HG02852 (cell line): Measurements from ENCODE around the gene IL22RA2.
"Not testable (repeated sequence)": the region's sequence is repeated elsewhere in the genome, so short reads cannot be mapped to it uniquely, and the experiment has no call there.

Experiments used
- ATAC-seq: cut with Tn5 transposase; IDR thresholded peaks from one replicate; pipeline ENCODE4 v1.9.1; 2021; ENCODE audit warnings: mild to moderate bottlenecking, moderate library complexity; ENCODE audit not compliant: unreplicated experiment

Gene IL22RA2

DNA sequence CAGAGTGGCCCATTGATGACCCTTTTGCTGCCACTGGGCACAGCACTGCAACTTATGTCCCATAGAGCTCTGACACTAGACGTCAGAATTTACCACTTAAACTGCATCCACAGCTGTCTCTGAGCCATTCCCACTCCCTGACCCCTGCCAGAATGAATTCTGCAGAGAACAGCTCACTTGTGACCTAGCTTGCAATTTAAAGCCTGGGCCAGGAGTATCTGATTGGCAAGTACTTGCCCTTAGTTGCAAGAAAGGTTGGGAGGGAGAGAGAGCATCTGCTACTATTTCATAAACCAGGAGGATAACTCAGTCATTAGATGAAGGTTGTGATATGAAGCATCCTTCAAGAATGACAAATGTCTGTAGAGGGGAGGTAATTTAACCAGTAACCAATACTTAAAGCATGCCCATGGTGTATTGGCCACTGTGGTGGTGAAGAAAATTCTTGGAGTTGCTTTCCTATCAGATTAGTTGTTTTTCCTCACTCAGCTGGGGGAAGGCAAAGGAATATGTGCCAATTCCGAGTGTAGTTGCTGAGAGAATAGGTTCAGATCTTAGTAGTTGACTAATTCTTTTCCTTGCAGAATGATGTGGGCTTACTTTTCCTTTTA is 46.5 kb downstream of the IL22RA2 start:
- ATAC-seq, result no peak

DNA sequence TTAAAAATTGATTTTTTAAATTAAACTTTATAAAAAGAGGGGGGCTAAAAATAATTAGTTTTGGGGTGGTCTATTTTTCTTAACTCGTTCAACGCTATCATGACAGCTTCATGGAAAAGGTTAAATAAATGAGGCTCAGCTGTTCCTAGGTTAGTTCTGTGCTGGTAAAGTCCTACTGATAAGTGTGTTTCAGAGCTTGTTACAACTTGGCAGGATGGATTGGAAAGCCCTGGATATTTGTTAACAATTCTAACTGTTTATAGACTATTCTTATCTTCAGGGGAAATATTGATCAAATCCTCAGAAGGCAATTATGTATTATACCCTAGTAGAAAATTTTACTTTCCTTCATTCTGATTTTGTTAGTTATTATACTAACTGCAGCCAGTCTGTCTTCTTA is 50.4 kb downstream of the IL22RA2 start:
- no peak for ATAC-seq

DNA sequence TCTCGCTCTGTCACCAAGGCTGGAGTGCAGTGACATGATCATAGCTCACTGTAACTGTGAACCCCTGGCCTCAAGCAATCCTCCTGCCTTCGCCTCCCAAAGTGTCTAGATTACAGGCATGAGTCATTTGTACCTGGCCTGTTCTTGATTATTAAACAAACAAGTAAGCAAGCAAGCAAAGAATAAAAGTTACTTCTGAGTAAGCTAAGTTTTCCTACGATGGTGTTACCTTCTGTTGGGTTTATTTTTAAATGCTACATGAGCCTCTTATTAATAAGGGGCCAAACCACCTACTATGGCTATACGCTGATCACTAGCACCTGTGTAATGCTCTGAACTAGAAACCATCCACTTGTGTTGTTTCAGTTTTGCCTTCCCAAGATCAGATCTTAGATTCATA is 50.8 kb downstream of the IL22RA2 start:
- ATAC-seq, result peak; percentile 66

DNA sequence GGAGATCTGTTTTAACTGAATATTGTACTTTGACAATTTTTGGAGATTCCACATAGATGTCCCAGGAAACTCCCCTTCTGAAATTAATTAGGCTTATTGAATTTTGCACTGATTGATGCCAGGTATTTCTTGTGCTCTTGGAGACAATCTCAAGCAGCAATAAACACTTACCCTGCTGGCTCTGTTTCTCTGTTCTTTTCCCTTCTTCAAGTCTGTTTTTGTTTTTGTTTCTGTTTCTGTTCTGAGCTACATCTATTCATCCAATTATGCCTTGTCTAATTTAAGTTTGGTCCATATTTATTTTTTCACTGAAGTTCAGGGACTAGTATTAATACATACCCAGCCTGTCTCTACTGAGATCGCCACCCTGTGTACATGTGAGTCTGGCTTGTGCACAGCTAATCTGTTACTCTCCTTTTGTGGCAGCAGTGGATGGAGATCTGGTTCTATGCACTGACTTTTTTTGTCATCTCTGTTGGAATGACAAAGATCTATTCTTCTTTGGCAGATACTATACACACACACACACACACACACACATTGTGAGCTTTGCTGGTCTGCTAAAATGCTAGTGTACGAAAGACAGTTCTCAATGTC is 51.9 kb downstream of the IL22RA2 start:
- peak; percentile 49 for ATAC-seq

DNA sequence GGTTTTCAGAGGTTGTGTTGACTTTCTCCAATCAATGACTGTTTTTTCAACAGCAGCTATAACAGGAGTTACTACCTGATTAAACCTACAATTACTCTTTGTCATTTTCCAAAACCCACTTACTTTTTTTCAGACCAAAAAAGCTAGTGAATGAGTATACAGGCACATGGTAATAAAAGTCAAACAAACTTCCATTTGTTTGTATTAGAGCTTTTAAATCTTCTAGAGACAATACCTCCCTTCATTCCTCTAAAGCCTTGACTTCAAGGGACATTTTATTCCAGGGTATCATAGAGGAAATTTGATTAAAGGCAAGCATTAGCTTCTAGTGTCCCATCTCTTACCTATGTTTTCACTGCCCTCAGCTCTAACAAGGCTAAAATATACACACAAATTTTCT is 52.7 kb downstream of the IL22RA2 start:
- no peak for ATAC-seq

DNA sequence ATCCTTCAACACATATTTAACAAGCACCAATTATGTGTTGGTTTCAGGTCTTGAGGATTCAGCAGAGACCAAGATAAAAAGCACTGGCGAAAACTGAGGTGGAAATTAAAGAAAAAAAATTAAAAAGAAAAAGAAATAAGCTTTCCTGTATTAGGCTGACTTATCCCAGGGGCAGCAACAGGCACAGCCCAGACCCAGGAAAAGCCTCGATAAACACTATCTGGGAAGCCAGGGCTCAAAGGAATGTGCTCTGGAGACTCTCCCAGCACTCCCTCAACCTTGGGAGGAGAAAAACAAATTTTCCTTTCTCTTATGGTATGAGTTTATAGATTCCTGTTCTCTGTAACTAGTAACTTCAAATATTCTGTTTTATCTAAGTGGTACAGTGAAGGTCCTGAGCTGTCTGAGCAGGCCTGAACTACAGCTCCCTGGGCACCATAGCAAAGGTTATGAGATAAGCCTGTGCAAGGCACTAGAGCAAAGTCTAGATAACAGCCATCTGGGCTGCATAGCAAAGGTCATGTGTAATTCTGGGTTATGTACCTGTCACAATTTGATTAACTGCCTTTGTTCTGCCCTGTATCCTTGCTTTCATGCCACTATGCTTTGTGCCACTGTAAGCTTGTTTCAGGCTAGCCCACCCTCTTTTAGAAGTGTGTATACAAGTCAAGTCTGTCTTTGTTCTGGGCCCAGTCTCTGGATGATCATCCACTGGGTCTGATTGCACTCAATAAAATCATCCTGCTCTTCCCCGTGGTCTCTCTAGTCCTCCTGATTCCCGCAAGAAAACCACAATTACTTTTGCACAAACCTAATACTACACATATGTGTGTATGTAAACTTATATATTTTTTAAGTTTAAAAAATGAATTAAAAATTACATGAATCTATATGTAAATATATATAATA is 54.0 kb downstream of the IL22RA2 start:
- no peak for ATAC-seq

DNA sequence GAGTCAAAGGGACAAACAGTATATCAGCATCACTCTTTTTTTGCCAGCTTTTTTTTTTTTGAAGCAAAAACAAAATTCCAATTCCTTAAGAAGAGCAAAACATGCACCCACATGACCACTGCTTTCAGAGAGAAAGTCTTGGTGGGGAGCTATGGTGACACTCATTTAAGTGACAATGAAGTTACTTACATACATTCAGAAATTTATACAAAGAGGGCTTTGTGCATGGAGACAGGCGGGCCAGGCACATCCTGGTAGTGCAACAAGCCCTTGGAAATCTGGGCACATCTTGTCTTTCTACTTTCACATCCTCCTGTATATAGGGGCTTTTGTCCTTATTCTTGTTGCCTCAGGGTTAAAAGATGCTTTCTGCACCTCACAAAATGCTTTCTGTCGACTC is 55.9 kb downstream of the IL22RA2 start:
- no peak for ATAC-seq

DNA sequence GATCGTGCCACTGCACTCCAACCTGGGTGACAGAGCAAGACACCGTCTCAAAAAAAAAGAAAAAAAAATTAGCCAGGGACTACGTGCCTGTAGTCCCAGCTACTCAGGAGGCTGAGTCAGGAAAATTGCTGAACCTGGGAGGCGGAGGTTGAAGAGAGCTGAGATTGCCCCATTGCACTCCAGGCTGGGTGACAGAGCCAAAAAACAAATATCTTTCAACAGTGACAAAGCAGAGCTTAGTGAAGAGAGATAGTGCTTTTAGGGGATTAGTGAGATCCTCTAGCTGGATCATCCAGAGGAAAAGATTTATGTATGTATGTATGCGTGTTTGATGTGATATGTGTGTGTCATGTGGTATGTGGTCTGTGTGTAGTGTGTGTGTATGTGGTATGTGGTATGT is 56.6 kb downstream of the IL22RA2 start:
- ATAC-seq, result no peak

DNA sequence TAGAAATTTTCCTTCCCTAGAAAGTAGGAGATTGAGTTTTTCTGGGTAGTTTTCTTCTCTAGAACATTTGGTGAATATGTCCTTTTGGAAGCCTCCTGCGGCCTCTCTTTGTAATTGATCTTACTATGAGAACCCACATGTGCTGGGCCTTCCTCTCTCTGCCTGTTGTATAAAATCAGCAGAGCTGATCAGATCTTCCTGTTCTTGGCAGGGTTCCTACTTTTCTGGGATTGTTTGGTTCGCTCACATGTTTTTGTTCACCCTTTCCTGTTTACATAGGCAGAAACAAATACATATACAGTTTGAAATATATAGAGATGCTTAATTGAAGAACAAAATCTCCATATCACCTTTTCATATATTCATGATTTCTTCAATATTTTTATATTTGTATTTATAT is 57.8 kb downstream of the IL22RA2 start:
- ATAC-seq, result no peak

DNA sequence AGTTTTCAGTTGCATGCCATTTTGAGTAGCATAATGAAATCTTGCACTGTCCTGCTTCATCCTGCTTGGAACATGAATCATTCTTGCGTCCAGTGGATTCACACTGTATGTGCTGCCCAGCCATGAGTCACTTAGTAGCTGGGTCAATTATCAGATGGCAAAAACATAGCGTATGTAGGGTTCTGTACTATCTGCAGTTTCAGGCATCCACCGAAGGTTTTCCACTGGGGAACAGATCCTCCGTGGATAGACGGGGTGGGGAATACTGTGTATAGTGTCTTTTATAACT is 61.4 kb downstream of the IL22RA2 start:
- ATAC-seq, result no peak

DNA sequence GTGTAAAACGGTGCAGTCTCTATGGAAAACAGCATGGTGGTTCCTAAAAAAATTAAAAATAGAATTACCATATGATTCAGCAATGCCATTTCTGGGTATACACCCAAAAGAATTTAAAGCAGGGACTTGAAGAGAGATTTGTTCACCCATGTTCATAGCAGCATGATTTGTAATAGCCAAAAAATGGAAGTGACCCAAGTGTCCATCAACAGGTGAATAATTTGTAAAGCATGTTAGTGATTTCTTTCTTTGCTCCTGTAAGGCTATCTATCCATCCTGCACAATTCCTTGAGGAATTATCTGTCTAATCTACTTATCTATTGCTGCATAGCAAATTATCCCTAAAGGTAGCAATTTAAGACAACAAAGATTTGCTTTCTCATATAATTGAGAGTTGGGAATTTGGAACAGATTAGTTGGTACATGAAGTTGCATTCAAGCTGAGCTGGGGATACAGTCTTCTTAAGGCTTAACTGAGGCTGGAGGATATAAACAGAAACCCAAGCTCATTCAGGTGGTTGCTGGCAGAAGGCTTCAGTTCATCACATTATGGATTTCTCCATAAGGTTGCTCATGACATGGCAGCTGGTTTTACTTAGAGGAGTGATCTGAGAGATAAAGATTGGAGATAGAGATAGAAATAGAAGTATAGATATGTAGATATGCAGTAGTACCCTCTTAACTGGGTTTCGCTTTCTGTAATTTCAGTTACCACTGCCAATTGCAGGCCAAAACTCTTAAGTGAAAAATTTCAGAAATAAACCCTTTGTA is 62.0 kb downstream of the IL22RA2 start:
- ATAC-seq, result no peak

DNA sequence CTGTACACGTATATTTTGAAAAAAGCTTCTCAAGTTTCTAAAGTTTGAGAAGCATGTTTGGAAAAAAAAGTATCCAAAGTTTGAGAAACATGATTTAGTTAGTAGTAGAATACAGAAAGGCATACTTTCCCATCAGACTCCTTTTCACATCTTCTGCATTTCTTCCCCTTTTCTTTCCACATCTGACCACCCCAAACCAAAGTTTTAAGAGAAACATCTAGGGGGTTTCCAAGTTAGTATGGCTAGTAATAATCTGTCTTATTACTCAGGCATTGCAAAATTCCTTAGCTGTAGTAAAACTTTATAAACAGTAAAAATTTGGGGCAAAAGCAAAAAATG is 65.7 kb downstream of the IL22RA2 start:
- no peak for ATAC-seq

DNA sequence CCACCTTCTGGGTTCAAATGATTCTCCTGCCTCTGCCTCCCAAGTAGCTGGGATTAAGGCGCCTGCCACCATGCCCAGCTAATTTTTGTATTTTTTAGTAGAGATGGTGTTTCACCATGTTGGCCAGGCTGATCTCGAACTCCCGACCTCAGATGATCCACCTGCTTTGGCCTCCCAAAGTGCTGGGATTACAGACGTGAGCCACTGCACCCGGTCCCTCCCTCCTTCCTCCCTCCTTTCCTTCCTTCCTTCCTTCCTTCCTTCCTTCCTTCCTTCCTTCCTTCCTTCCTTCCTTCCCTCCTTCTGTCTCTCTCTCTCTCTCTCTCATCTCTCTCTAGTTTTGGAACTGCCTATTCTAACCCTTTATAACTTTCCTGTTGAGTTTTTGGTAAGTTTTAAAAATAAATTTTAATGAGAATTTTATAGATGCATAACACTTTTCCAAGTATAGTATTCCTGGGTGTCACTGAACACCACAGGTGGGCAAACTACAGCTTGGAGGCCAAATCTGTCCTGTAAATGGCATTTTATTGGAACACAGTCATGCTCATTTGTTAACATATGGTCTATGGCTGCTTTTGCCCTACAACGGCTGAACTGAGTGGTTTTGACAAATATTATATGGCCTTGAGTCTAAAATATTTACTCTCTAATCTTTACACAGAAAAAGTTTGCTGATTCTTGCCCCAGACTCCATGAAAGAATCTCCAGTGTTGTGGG is 66.2 kb downstream of the IL22RA2 start:
- ATAC-seq, result not testable (repeated sequence)

DNA sequence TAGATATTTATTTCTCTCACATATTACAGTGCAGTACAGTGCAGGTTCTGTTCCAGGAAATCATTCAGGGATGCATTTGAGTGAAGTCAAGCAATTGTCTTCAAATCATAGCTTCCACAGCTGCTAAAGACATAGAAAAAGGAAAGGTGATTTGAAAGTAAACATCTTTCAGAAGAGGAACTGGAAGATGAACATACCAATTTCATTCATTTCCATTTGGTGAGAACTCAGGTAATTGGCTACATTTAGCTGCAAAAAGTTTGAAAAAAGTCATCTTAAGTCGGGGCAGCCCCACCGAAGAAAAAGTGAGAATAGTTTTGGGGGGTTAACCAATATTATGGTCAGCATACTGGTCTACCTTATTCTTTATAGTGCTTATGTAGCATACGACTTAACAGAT is 67.3 kb downstream of the IL22RA2 start:
- ATAC-seq, result no peak

DNA sequence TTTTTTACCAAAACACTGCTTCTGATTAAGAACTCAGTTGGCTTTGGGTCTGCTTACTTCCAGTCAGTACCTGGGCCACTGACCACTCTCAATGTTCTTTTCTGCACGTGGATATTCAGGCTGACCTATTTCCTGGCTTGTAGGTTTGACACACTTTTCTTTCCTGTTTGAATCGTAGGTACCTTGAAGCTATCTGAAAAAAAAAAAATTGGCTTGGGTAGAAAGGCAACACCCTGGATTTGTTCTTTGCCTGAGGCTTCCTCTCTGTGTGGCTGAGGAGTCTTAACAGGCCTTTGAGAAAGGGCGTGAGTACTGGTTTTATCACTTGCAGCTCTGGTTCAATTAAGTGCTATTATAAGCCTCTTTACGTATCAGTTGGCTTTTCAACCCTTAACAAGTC is 68.1 kb downstream of the IL22RA2 start:
- no peak for ATAC-seq

DNA sequence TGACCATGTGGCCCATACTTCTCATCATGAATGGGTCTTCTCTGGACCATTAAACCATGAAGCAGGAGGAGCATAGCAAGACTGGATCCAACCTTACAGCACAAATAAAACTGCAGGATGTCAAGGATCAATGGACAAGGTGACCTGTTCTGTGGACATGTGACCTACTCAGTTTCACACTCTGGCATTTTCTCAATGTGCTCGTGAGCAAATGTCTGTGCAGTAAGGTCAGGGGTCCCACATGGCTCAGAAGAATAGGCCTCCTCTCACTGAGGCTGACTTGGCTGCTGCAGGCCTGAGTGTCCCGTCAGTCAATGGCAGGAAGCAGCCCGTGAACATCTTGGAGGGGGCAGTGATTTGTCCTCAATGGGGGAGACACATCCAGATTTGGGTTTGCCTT is 68.5 kb downstream of the IL22RA2 start:
- no peak for ATAC-seq

DNA sequence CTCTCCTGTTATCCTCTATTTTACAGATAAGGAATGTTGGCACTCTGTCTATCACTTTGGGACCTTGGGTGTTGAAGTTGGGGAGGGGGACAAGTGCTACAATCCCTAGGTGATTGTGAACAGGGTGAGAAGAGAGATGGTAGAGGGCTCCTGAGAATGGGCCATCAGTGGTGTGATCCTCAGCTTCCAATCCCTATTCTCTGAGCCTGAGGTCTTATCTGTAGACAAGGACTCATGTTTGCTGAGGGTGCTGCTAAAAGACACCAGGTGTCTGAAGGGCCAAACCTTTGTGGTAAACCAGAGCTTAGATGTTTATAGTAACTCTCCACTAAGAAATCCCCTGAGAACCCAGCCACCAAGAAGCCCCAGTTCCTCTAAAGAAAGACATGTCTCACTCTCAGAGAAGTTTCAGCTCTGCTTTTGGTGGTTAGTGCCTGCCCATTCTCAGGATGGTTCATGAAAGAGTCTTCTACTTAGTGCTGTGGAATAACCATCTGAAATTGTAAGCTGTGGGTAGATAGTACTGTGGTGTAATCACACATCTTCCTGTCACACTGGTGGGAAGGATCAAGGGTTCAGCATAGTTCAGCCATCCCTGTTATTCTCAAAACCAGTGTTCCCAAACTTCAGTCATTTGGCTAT is 70.5 kb downstream of the IL22RA2 start:
- peak; percentile 89 for ATAC-seq

DNA sequence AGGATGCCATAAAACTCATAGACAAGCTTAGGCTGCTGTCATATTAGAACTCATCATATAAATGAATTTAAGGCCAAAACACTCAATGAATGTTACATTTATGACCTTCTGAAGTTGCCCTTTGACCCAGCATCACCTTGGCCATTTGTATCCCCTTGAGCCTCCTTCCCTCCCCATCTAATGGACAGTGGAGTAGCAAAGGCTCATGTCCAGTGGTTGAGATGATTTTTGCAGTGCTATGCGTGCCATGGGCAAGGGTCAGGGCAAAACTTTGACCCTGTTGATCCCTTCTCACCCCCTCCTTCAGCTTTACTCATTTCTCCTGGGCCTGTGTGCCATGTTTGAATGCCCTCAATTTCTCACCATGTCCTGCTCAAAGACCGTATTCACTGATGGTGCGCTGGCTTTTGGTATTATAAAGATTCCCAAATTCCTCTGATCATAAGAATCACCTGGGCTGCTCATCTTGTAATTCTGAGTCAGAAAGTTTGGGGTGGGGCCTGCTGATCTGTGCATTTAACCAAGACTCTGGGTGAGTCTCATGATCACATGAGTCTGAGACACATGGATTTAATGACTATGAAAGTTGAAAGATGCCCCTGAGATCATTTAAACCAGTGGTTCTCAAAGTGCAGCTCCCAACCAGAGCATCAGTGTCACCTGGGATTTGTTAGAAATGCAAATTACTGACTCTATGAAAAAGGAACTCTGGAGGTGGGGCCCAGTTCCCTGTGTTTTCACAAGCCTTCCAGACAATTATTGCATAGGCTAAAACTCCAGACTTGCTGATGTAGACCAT is 71.2 kb downstream of the IL22RA2 start:
- ATAC-seq, result no peak

DNA sequence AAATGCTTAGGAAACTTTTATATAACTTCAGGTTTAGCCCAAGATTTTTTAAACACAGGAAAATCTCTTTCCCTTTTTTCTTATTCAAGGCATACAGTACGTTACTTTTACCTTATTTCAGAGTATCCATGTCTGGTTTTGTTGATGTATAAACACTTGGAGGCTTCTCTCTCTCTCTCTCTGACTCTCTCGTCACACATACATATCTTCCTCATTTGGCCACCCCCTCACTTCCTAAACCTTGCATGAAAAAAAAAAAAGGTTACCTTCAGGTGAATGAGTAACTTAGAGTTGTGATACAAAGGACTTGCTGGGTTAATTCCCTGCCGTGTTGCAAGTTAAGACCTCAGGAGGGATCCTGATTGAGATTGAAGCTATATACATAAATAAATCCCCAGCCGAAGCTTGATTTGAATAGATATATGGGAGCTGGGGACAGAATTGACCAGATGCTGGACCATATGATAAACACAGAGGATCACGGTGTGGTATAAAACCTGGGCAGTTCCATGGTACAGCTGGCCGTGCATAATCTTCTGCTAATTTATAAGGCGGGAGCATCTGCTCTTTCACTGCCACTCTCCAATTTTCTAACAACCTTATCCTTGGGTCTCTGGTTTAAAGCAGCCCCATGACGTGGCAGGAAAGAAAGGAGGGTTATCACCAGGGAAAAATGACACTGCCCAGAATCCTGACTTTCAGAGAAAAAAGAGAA is 73.6 kb downstream of the IL22RA2 start:
- no peak for ATAC-seq
